ENCODE data around the gene GSG1L2.

DNA sequence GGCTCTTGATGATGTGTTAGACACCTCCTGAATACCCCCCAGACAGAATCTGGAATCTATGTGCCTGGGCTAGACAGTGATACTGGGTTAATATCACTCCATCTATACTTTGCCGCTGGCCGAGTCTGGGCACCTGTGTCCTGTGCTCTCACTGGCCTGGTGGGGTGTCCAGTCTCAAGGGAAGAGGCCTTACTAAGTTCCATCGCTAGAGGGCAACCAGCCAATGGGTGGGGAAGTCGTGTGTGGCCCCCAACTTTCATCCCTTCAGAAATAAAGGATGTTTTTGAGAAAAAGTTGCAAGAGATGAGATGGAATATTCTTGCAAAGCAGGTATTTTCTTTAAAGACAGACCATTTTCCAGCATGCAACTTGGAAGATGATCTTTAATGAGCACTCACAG is 2.2 kb upstream of the GSG1L2 start:
- TF ChIP-seq POLR2A (IDR thresholded peaks at IDR 0.05; ENCODE audit: low read length), result no peak
- TF ChIP-seq GATA1 (IDR thresholded peaks at IDR 0.05; ENCODE audit: low read depth, low read length), result no peak

Measured in erythroblast (primary cell).